ENCODE data around the gene RAD54L2.
"Not testable (repeated sequence)": the region's sequence is repeated elsewhere in the genome, so short reads cannot be mapped to it uniquely, and the experiment has no call there.

- not testable (repeated sequence) for TF ChIP-seq POLR2A (IDR thresholded peaks at IDR 0.05; ENCODE audit: low read length); REST (IDR thresholded peaks at IDR 0.05); TP53 (CRISPR knock-in tag; IDR thresholded peaks at IDR 0.05); CTCF (IDR thresholded peaks at IDR 0.05); MAX (IDR thresholded peaks at IDR 0.05); SREBF2 (IDR thresholded peaks at IDR 0.05); POLR2AphosphoS2 (conservative IDR thresholded peaks at IDR 0.05; ENCODE audit: low read length); HOXA7 (CRISPR knock-in tag; IDR thresholded peaks at IDR 0.05); SMC3 (IDR thresholded peaks at IDR 0.05); CHD2 (IDR thresholded peaks at IDR 0.05; ENCODE audit: low read length, partially characterized antibody); PBX3 (IDR thresholded peaks at IDR 0.05); RAD21 (conservative IDR thresholded peaks at IDR 0.05 in 1 of 2, IDR thresholded peaks at IDR 0.05 in 1 of 2); EHF (CRISPR knock-in tag; IDR thresholded peaks at IDR 0.05); CEBPB (IDR thresholded peaks at IDR 0.05)
These were observed 23.9 kb downstream of the RAD54L2 start for GRCh38 chr3:51562403-51562802.

Measured in A549 (cell line).